ENCODE data around the gene RGR. TPM values are rescaled to one million over a fixed set of nuclear protein-coding genes. Genes with fewer than 3 reads are reported as not detected.

RGR gene
- total RNA-seq, 4 donors from 2014 or later = 0.33 to 2.5 (median 1.4) TPM; not detected in 1

DNA sequence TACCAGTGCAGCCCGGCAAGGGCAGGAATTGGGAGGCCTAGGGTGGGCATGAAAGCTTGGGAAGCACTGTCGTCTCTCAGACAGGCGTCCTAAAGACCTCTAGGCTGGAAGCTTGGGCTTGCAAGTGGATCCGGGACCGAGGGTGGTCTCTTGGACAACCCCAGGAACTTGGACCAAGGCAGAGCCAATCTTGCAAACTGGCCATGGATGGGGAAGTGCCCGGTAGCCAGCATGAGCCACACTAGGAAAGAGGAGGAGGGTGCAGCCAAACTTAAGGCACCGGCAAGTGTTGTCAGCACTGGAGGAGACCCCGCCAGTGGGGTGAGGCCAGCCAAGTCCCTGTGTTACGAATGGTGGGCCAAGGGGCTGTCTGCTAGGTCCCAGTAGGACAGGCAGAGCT is 28.0 kb upstream of the RGR start:
- 98% methylated on average over 8 of the region's 9 CpGs for WGBS
- Histone ChIP-seq H3K27ac (replicated peaks in 1 of 4) (no peak overlapping the region), H3K36me3 (no peaks in the 10 kb centered on the region), H3K27me3 (peaks cover 0 to 18% (median 0%) of the 10 kb centered on the region in 4 donors), H3K4me3 (no peak overlapping the region), H3K9me3 (no peaks in the 10 kb centered on the region), H3K4me1 (no peaks in the 10 kb centered on the region)
- no peak for DNase-seq (ENCODE audit: extremely low spot score)
- intact Hi-C loops (cut with DNase I) = no loop called here
- no peak for TF ChIP-seq POLR2A (IDR thresholded peaks at IDR 0.05; ENCODE audit: low read depth)
- TF ChIP-seq EP300 (IDR thresholded peaks at IDR 0.05) = no peak
- TF ChIP-seq POLR2AphosphoS5 (IDR thresholded peaks at IDR 0.05) = no peak
- TF ChIP-seq, protein P1, sequence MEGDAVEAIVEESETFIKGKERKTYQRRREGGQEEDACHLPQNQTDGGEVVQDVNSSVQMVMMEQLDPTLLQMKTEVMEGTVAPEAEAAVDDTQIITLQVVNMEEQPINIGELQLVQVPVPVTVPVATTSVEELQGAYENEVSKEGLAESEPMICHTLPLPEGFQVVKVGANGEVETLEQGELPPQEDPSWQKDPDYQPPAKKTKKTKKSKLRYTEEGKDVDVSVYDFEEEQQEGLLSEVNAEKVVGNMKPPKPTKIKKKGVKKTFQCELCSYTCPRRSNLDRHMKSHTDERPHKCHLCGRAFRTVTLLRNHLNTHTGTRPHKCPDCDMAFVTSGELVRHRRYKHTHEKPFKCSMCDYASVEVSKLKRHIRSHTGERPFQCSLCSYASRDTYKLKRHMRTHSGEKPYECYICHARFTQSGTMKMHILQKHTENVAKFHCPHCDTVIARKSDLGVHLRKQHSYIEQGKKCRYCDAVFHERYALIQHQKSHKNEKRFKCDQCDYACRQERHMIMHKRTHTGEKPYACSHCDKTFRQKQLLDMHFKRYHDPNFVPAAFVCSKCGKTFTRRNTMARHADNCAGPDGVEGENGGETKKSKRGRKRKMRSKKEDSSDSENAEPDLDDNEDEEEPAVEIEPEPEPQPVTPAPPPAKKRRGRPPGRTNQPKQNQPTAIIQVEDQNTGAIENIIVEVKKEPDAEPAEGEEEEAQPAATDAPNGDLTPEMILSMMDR (IDR thresholded peaks at IDR 0.05) = no peak

DNA sequence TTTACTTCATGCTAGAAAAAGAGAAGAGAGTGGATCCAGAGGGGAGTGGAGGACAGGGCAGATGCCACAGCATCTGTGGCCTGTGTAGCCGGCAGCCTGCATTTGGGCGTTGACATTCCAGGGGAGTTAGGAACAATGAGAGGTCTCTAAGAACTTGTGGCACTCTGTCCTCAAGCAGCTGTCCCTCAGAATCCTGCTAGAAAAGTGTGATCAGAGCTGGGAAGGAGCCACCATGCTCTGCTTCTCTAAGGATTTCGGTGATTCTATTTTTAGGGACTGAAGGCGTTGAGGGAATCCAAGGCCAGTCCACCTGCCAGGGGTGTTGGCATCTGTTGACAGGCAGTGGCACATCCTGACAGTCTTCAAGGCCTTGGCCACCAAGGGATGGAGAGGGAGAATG is 27.1 kb upstream of the RGR start:
- no peaks in the 10 kb centered on the region for H3K9me3 ChIP-seq
- WGBS = 92% methylated on average over 4 of the region's 4 CpGs
- no peak for TF ChIP-seq POLR2AphosphoS5 (IDR thresholded peaks at IDR 0.05)
- no peak for TF ChIP-seq POLR2A (IDR thresholded peaks at IDR 0.05; ENCODE audit: low read depth)
- TF ChIP-seq, protein P1 (IDR thresholded peaks at IDR 0.05) = no peak
- no peak for TF ChIP-seq EP300 (IDR thresholded peaks at IDR 0.05)
- no peaks in the 10 kb centered on the region for H3K4me1 ChIP-seq
- H3K27me3 ChIP-seq = peaks cover 0 to 21% (median 0%) of the 10 kb centered on the region in 4 donors
- intact Hi-C loops (cut with DNase I) = no loop called here
- H3K4me3 ChIP-seq = no peak overlapping the region
- no peaks in the 10 kb centered on the region for H3K36me3 ChIP-seq
- H3K27ac ChIP-seq (replicated peaks in 1 of 4) = no peak overlapping the region
- no peak for DNase-seq (ENCODE audit: extremely low spot score)

DNA sequence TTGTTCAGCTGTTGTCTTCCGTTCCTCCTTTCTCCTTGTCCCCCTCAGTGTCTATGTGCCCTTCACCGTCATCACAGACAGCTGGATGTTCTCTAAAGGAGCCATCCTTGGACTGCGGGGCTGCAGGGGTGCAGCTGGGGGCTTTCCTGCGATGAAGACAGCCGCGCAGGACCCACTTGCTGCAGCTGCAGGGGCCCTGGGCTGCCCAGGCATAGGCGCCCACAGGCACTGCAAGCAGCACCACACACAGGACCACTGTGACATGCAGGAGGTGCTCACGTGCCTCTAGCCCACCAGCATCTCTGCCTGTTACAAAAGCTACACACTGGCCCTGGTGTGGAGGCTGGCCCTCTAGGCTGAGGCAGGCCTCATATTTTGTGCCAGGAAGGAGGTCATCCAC is 22.9 kb upstream of the RGR start:
- DNase-seq (ENCODE audit: extremely low spot score) = no peak
- TF ChIP-seq POLR2AphosphoS5 (IDR thresholded peaks at IDR 0.05) (no peak), EP300 (IDR thresholded peaks at IDR 0.05) (no peak), POLR2A (IDR thresholded peaks at IDR 0.05; ENCODE audit: low read depth) (no peak)
- TF ChIP-seq, protein P1 (IDR thresholded peaks at IDR 0.05) = no peak
- Histone ChIP-seq H3K4me3 (no peak overlapping the region), H3K9me3 (no peaks in the 10 kb centered on the region), H3K27me3 (peaks cover 0 to 21% (median 0%) of the 10 kb centered on the region in 4 donors), H3K4me1 (no peaks in the 10 kb centered on the region), H3K27ac (replicated peaks in 1 of 4) (no peak overlapping the region), H3K36me3 (no peaks in the 10 kb centered on the region)
- intact Hi-C loops (cut with DNase I) = no loop called here
- 84% methylated on average over 8 of the region's 8 CpGs for WGBS

DNA sequence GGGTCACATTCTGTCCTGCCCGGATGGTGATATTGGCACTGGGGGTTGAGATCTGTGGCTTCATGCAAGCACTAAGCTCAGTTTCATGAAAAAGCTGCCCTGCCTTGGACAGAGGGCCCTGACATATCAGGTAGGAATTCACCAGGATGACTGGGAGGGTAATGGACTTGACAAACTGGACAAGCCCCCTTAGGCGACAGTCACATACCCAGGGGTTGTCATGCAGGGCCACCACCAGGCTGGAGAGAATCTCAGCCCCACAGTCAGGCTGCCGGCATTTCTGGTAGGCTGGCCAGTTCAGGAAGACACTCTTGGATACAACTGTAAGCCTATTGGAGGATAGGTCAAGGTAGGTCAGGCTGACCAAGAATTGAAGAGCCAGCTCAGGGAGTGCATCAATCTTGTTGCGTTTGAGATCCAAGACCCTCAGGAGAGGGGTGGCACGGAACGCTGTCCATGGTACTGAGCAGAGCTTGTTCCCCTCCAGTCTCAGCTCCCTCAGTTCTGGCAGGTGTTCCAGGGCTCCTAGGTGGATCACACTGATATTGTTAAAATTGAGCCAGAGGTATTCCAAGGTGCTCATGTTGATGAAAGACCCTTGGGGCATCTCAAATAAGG is 20.3 kb upstream of the RGR start:
- H3K27me3 ChIP-seq = peaks cover 0 to 21% (median 0%) of the 10 kb centered on the region in 4 donors
- H3K27ac ChIP-seq (replicated peaks in 1 of 4) = no peak overlapping the region
- no peak for TF ChIP-seq EP300 (IDR thresholded peaks at IDR 0.05)
- TF ChIP-seq, protein P1 (IDR thresholded peaks at IDR 0.05) = no peak
- no peak for TF ChIP-seq POLR2A (IDR thresholded peaks at IDR 0.05; ENCODE audit: low read depth)
- WGBS = 100% methylated on average over 1 of the region's 6 CpGs
- H3K9me3 ChIP-seq = no peaks in the 10 kb centered on the region
- no peak overlapping the region for H3K4me3 ChIP-seq
- no peak for DNase-seq (ENCODE audit: extremely low spot score)
- H3K4me1 ChIP-seq = no peaks in the 10 kb centered on the region
- no peaks in the 10 kb centered on the region for H3K36me3 ChIP-seq
- intact Hi-C loops (cut with DNase I) = no loop called here

Measured in esophagus muscularis mucosa (tissue), 4 donors.